ENCODE measurements around the gene EHMT1.

EHMT1 gene

GRCh38 chr9:137814841-137815240, 196.0 kb downstream of the EHMT1 start:
- no peak for DNase-seq (ENCODE audit: extremely low read depth, low read depth)
- TF ChIP-seq CTCF (IDR thresholded peaks at IDR 0.05; ENCODE audit: low read depth, low read length): no peak

GRCh38 chr9:137815256-137816255, 196.8 kb downstream of the EHMT1 start:
- DNase-seq (ENCODE audit: extremely low read depth, low read depth): no peak
- no peak for TF ChIP-seq CTCF (IDR thresholded peaks at IDR 0.05; ENCODE audit: low read depth, low read length)

GRCh38 chr9:137816531-137817235, 197.9 kb downstream of the EHMT1 start:
- TF ChIP-seq CTCF (IDR thresholded peaks at IDR 0.05; ENCODE audit: low read depth, low read length): no peak
- DNase-seq (ENCODE audit: extremely low read depth, low read depth): no peak

- no peak for TF ChIP-seq CTCF (IDR thresholded peaks at IDR 0.05; ENCODE audit: low read depth, low read length)
- DNase-seq (ENCODE audit: extremely low read depth, low read depth): no peak
Measured at GRCh38 chr9:137817236-137818200, 198.7 kb downstream of the EHMT1 start.

GRCh38 chr9:137818286-137818685, 199.5 kb downstream of the EHMT1 start:
- no peak for DNase-seq (ENCODE audit: extremely low read depth, low read depth)
- no peak for TF ChIP-seq CTCF (IDR thresholded peaks at IDR 0.05; ENCODE audit: low read depth, low read length)

- TF ChIP-seq CTCF (IDR thresholded peaks at IDR 0.05; ENCODE audit: low read depth, low read length): no peak
- DNase-seq (ENCODE audit: extremely low read depth, low read depth): no peak
Measured at GRCh38 chr9:137820161-137820855, 201.5 kb downstream of the EHMT1 start.
